Pancreas (tissue), 10 donors: ENCODE data around the gene DOP1A. TPM values are rescaled to one million over a fixed set of nuclear protein-coding genes. Genes with fewer than 3 reads are reported as not detected.
"Not testable (repeated sequence)": the region's sequence is repeated elsewhere in the genome, so short reads cannot be mapped to it uniquely, and the experiment has no call there.

ENCODE experiments used
- ATAC-seq, 4 donors: fragments of 200-7000 bp; cut with Tn5 transposase; one replicate each; pipeline versions ENCODE4 v1.8.0 to v1.9.1; 2020; ENCODE audit warnings: mild to moderate bottlenecking in 4 of 4, moderate library complexity in 4 of 4
- DNase-seq, 6 donors: peaks; one replicate each; pipeline ENCODE4 v3.0.0-alpha.2; 2020
- FAIRE-seq: peaks from 2 replicates; lab custom pipeline; 2012; peaks lifted over from hg19 to GRCh38; lab: Jason Lieb, UNC
- H3K27ac ChIP-seq, 4 donors: fragments of 200-600 bp; sonication (generic); 1 replicate in 3 of 4; 2 replicates in 1 of 4; pipeline versions ENCODE4 v1.5.0 to v1.8.0; 2020
- H3K27me3 ChIP-seq, 4 donors: fragments of 200-600 bp; one replicate each; pipeline ENCODE4 v1.8.0; 2021
- H3K36me3 ChIP-seq, 3 donors: fragments of 200-600 bp; sonication (generic) in 1 of 3; one replicate each; pipeline versions ENCODE4 v1.5.0 to v1.8.0; 2020 to 2021
- H3K4me1 ChIP-seq, 3 donors: fragments of 200-600 bp; one replicate each; pipeline ENCODE4 v1.8.0; 2021
- H3K4me3 ChIP-seq, 4 donors: fragments of 200-600 bp; sonication (generic) in 2 of 4; one replicate each; pipeline versions ENCODE4 v1.5.0 to v1.8.0; 2020 to 2021
- H3K9me3 ChIP-seq, 4 donors: fragments of 200-600 bp; one replicate each; pipeline ENCODE4 v1.8.0; 2021
- WGBS, 2 donors: extraction: QIAGEN DNeasy Blood & Tissue Kit; methylation state at CpG; one replicate each; pipeline ENCODE4 v1.1.7; 2013; 5-methylcytosine and 5-hydroxymethylcytosine counted together
- intact Hi-C, 3 donors: fragments of 100-400 bp; cut with DNase I; formaldehyde crosslinking; loops; one replicate each; pipeline versions ENCODE4 v1.11.1 to v1.14.2; 2022
- polyA plus RNA-seq, 2 donors: library from polyadenylated mRNA; stranded (reverse); fragments of 200-250 nt; gene quantifications; one replicate each; pipeline ENCODE4 v1.2.3, GENCODE V29; 2013
- total RNA-seq, 6 donors: library from RNA; stranded (reverse); fragmentation: NEBNext Ultra II Directional in 4 of 6; extraction: Animal tissue kit (Norgen Biotek cat#: 25700) in 4 of 6; gene quantifications; one replicate each; pipeline versions ENCODE4 v1.2.1 to v1.2.4, GENCODE V29; 2021 to 2023
- TF ChIP-seq, protein P1 (sequence below), 4 donors: fragments of 200-600 bp; sonication (generic) in 3 of 4; IDR thresholded peaks; one replicate each; pipeline versions ENCODE4 v1.5.0 to v1.8.0; 2021; ENCODE audit warnings: antibody characterized with exemption in 4 of 4
- donor health status: healthy with polysubstance abuse.
- donor health status: DM: no; HTN: no; CAD: no; lungs with moderate emphysema.
- donor health status: DM: no; HTN: no; CAD: no.
- donor health status: control.
- donor health status: control.
- donor health status: Bipolar disorder and iron deficiency.
- donor health status: DM: yes; HTN: yes; CAD: no.
- donor health status: DM: no; HTN: no; CAD: no.
- donor health status: DM: no; HTN: no; CAD: no.
- donor health status: DM: yes; HTN: yes; CAD: no.

Gene DOP1A
- total and polyA plus RNA-seq, 8 donors = 5.9 to 16.1 (median 10.5) TPM

DNA sequence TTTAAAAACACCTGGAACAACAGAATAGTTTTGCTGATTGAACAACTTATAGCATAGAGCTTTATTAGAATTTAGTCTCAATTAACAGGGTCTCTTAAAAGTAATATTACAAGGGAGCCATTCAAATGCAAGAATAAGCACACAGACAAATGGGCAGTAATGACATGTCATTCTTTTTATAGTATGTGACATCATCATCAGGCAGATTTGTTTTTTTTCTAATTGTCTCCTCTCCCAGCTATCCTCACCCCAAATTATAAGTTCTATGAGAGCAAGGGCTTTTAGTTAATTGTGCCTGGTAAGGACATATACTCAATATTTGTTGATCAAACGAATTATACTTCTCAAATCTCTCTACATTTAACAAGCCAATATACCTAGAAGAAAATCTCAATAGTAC is 114.6 kb downstream of the DOP1A start:
- intact Hi-C loops = no loop called here
- Histone ChIP-seq H3K36me3 (peaks cover 0 to 66% (median 23%) of the 10 kb centered on the region in 3 donors), H3K4me3 (no peak overlapping the region), H3K4me1 (peaks cover 0 to 5% (median 0%) of the 10 kb centered on the region in 3 donors), H3K27ac (no peak overlapping the region), H3K9me3 (no peaks in the 10 kb centered on the region), H3K27me3 (no peaks in the 10 kb centered on the region)
- WGBS, 2 donors = 50 to 59% methylated on average over 1 of the region's 1 CpG
- TF ChIP-seq, protein P1, sequence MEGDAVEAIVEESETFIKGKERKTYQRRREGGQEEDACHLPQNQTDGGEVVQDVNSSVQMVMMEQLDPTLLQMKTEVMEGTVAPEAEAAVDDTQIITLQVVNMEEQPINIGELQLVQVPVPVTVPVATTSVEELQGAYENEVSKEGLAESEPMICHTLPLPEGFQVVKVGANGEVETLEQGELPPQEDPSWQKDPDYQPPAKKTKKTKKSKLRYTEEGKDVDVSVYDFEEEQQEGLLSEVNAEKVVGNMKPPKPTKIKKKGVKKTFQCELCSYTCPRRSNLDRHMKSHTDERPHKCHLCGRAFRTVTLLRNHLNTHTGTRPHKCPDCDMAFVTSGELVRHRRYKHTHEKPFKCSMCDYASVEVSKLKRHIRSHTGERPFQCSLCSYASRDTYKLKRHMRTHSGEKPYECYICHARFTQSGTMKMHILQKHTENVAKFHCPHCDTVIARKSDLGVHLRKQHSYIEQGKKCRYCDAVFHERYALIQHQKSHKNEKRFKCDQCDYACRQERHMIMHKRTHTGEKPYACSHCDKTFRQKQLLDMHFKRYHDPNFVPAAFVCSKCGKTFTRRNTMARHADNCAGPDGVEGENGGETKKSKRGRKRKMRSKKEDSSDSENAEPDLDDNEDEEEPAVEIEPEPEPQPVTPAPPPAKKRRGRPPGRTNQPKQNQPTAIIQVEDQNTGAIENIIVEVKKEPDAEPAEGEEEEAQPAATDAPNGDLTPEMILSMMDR (IDR thresholded peaks at IDR 0.05) = no peak
- DNase-seq = no peak
- no peak for ATAC-seq
- FAIRE-seq = no peak

DNA sequence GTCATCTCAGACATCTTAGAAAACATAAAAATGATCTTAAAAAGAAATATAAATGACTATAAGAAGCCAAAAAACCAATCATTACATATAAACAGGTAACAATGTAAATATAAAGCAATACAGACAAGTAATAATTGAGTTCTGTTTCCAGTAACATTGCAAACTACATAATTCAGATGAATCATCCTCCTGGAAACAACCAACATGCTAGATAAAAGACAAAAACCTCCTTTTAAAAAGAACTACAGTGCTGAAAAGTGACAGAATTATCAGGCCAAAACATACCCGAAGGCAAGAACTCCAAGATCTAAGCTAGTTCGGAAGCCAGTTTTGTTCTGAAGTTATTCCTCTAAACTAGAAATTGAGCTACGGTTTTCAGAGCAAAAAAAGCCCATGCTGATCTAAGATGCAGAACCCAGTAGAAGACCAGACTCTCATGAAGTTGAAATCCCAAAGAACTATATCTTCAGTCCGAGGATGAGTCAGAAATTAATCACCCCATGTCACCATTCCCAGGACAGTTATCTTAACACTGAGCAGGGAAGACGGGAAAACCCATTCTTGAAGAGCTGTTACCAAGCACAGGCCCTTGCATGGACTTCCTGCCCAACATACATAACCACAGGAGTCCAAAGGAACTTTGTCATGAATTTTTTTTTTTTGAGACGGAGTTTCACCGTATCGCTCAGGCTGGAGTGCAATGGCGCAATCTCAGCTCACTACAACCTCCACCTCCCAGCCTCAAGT is 115.8 kb downstream of the DOP1A start:
- Histone ChIP-seq H3K4me3 (no peak overlapping the region), H3K9me3 (no peaks in the 10 kb centered on the region), H3K36me3 (peaks cover 0 to 63% (median 18%) of the 10 kb centered on the region in 3 donors), H3K27ac (no peak overlapping the region), H3K27me3 (no peaks in the 10 kb centered on the region), H3K4me1 (peaks cover 0 to 5% (median 0%) of the 10 kb centered on the region in 3 donors)
- WGBS, 2 donors = 54 to 65% methylated on average over 9 of the region's 9 CpGs
- ATAC-seq (peak in 3 of 4 donors; percentile 60 to 73 (median 71)), FAIRE-seq (no peak), DNase-seq (no peak)
- intact Hi-C loops = no loop called here
- TF ChIP-seq, protein P1 (IDR thresholded peaks at IDR 0.05) = no peak

DNA sequence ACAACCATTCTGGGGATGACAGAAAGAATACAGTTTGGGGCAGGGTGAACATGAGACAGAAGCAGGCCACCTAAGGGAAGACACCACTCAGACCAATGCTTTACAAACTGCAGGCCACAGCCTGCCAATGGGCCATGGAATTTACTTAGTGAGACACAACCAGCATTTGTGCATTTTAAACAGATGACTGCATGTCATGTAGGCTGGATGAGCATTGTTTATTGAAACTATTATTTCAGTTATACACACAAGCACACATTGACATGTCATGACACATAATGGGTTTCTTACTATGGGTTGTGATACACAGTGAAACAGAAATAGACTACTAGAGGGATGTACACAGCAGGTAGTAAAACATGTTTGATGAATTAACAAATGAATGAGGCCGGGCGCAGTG is 117.6 kb downstream of the DOP1A start:
- peaks cover 0 to 51% (median 13%) of the 10 kb centered on the region in 3 donors for H3K36me3 ChIP-seq
- TF ChIP-seq, protein P1 (IDR thresholded peaks at IDR 0.05) = no peak
- no peak for ATAC-seq
- FAIRE-seq = no peak
- peaks cover 0 to 20% (median 11%) of the 10 kb centered on the region in 3 donors for H3K4me1 ChIP-seq
- no peak overlapping the region for H3K27ac ChIP-seq
- no peak for DNase-seq
- 92 to 98% methylated on average over 2 of the region's 2 CpGs for WGBS, 2 donors
- intact Hi-C loops = no loop called here
- H3K4me3 ChIP-seq = no peak overlapping the region
- no peaks in the 10 kb centered on the region for H3K9me3 ChIP-seq
- no peaks in the 10 kb centered on the region for H3K27me3 ChIP-seq

DNA sequence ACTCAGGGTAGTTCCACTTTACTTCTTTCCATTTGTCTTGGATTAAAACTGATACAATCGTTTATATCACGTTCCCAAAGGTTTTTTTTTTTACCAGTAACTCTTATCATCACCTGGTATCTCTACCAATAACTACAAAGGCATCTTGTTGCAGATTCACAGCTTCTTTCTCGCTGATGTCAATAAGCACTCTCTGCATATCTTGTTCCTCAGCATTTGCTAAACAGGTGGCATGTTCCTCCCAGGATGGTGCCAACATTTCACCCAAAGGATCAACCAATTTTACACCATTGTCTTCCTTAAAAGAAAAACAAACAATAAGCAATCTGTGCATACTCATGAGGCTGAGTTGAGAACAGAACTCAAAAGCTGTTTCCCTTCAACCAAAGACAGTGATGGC is 121.0 kb downstream of the DOP1A start:
- FAIRE-seq (no peak), DNase-seq (no peak), ATAC-seq (no peak)
- Histone ChIP-seq H3K27ac (no peak overlapping the region), H3K27me3 (no peaks in the 10 kb centered on the region), H3K4me1 (peaks cover 0 to 26% (median 12%) of the 10 kb centered on the region in 3 donors), H3K9me3 (no peaks in the 10 kb centered on the region), H3K4me3 (no peak overlapping the region), H3K36me3 (peaks cover 0 to 20% (median 6%) of the 10 kb centered on the region in 3 donors)
- intact Hi-C loops = no loop called here
- WGBS, 2 donors = 27 to 29% methylated on average over 3 of the region's 3 CpGs
- TF ChIP-seq, protein P1 (IDR thresholded peaks at IDR 0.05) = no peak

DNA sequence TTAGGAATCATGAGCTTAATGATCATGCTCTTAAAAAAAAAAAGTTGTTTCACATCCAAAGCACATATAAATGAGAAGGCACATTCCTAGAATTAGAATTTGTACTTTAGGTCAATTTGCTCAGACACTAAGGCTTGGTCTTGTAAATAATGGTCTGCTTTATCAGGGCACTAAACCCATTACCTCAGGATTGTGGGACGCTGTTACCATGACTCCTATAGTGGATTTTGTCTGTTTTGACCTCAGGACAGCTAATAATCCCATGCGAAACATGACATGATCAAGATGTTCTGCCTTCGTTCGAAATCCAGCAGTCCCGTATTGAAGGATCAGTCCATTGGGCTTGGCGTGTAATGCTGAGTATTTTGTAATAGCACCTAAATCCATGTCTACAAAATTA is 123.2 kb downstream of the DOP1A start:
- peak overlapping the region in 2 of 4 donors; percentile 87 to 95 for H3K4me3 ChIP-seq
- H3K27me3 ChIP-seq = no peaks in the 10 kb centered on the region
- intact Hi-C loops = no loop called here
- no peak for ATAC-seq
- peaks cover 0 to 10% (median 0%) of the 10 kb centered on the region in 3 donors for H3K36me3 ChIP-seq
- no peaks in the 10 kb centered on the region for H3K9me3 ChIP-seq
- no peak for FAIRE-seq
- no peak for DNase-seq
- TF ChIP-seq, protein P1 (IDR thresholded peaks at IDR 0.05) = no peak
- H3K27ac ChIP-seq = no peak overlapping the region
- peaks cover 12 to 36% (median 17%) of the 10 kb centered on the region in 3 donors for H3K4me1 ChIP-seq
- 51 to 53% methylated on average over 6 of the region's 6 CpGs for WGBS, 2 donors

DNA sequence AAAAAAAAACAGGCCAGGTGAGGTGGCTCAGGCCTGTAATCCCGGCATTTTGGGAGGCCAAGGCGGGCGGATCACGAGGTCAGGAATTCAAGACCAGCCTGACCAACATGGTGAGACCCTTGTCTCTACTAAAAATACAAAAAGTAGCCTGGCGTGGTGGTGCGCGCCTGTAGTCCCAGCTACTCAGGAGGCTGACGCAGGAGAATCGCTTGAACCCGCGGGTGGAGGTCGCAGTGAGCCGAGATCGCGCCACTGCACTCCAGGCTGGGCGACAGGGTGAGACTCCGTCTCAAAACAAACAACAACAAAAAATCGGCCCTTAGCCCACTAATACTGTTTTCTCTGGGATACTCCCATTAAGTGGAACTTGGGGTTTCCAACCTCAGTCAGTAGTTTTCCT is 124.5 kb downstream of the DOP1A start:
- DNase-seq, H3K9me3 ChIP-seq, H3K27me3 ChIP-seq, ATAC-seq, intact Hi-C loops, FAIRE-seq, H3K36me3 ChIP-seq: not testable (repeated sequence)
- H3K27ac ChIP-seq = peak overlapping the region in 2 of 4 donors; percentile 83 to 93
- 33 to 51% methylated on average over 18 of the region's 18 CpGs for WGBS, 2 donors
- peaks cover 12 to 32% (median 17%) of the 10 kb centered on the region in 3 donors for H3K4me1 ChIP-seq
- H3K4me3 ChIP-seq = peak overlapping the region; percentile 43 to 95 (median 82)
